ENCODE measurements around the gene SIRPD. TPM values are rescaled to one million over a fixed set of nuclear protein-coding genes. Genes with fewer than 3 reads are reported as not detected.

The SIRPD gene
- polyA plus RNA-seq, 1 donor (not counting 4 experiments of a cell fraction or from before 2014, with no cell fraction given), result not detected

GRCh38 chr20:1508574-1508973 is 48.9 kb downstream of the SIRPD start:
- no peaks in the 10 kb centered on the region for H4K20me1 ChIP-seq (ENCODE audit: control insufficient read depth, extremely low read depth, insufficient read depth, low read length)
- dilution Hi-C loops (cut with MboI; ENCODE audit: extremely low pct_ligation_motif_present, low sequenced_read_pairs), result no loop called here
- no peak for DNase-seq (ENCODE audit: low read depth, low spot score)
- no peak overlapping the region for H3K4me3 ChIP-seq (ENCODE audit: control insufficient read depth in 2 of 3, extremely low read depth in 1 of 3, insufficient read depth in 2 of 3, low read depth in 1 of 3, low read length in 3 of 3)
- no peak overlapping the region for H3K27ac ChIP-seq (ENCODE audit: control insufficient read depth, insufficient read depth, low read length)
- H3K79me2 ChIP-seq (ENCODE audit: control insufficient read depth, insufficient read depth, low read length), result no peaks in the 10 kb centered on the region
- H3K9me1 ChIP-seq (ENCODE audit: control insufficient read depth, extremely low read depth, insufficient read depth, low read length), result no peaks in the 10 kb centered on the region
- H3K9ac ChIP-seq (ENCODE audit: control insufficient read depth, extremely low read depth, insufficient read depth, low read length), result no peak overlapping the region
- TF ChIP-seq CTCF (optimal IDR thresholded peaks at IDR 0.05 in 1 of 3, IDR thresholded peaks at IDR 0.05 in 1 of 3, conservative IDR thresholded peaks at IDR 0.05 in 1 of 3; ENCODE audit: extremely low read depth in 1 of 3, insufficient read depth in 2 of 3, low read length in 3 of 3), result no peak
- TF ChIP-seq EZH2 (IDR thresholded peaks at IDR 0.05; ENCODE audit: low read length), result no peak
- peaks cover 36% of the 10 kb centered on the region for H3K4me1 ChIP-seq (ENCODE audit: control insufficient read depth, extremely low read depth, insufficient read depth, low read length)
- FAIRE-seq, result peak; percentile 9
- no peaks in the 10 kb centered on the region for H3K36me3 ChIP-seq (ENCODE audit: control insufficient read depth in 2 of 2, extremely low read depth in 1 of 2, insufficient read depth in 2 of 2, low read length in 2 of 2)
- no peak overlapping the region for H3K4me2 ChIP-seq (ENCODE audit: control insufficient read depth, extremely low read depth, insufficient read depth, low read depth, low read length)
- H2AFZ ChIP-seq (ENCODE audit: control insufficient read depth, low read length), result no peak overlapping the region
- no peaks in the 10 kb centered on the region for H3K9me3 ChIP-seq (ENCODE audit: control insufficient read depth, low read depth, low read length)
- no peaks in the 10 kb centered on the region for H3K27me3 ChIP-seq (ENCODE audit: control insufficient read depth, extremely low read depth, insufficient read depth, low read length)

- Histone ChIP-seq H3K36me3 (ENCODE audit: control insufficient read depth in 2 of 2, extremely low read depth in 1 of 2, insufficient read depth in 2 of 2, low read length in 2 of 2) (no peaks in the 10 kb centered on the region), H3K79me2 (ENCODE audit: control insufficient read depth, insufficient read depth, low read length) (no peaks in the 10 kb centered on the region), H4K20me1 (ENCODE audit: control insufficient read depth, extremely low read depth, insufficient read depth, low read length) (no peaks in the 10 kb centered on the region), H3K4me3 (ENCODE audit: control insufficient read depth in 2 of 3, extremely low read depth in 1 of 3, insufficient read depth in 2 of 3, low read depth in 1 of 3, low read length in 3 of 3) (no peak overlapping the region), H3K9ac (ENCODE audit: control insufficient read depth, extremely low read depth, insufficient read depth, low read length) (no peak overlapping the region), H3K9me3 (ENCODE audit: control insufficient read depth, low read depth, low read length) (peaks cover 2% of the 10 kb centered on the region), H2AFZ (ENCODE audit: control insufficient read depth, low read length) (no peak overlapping the region), H3K4me1 (ENCODE audit: control insufficient read depth, extremely low read depth, insufficient read depth, low read length) (peaks cover 36% of the 10 kb centered on the region), H3K27ac (ENCODE audit: control insufficient read depth, insufficient read depth, low read length) (no peak overlapping the region), H3K27me3 (ENCODE audit: control insufficient read depth, extremely low read depth, insufficient read depth, low read length) (no peaks in the 10 kb centered on the region), H3K9me1 (ENCODE audit: control insufficient read depth, extremely low read depth, insufficient read depth, low read length) (no peaks in the 10 kb centered on the region), H3K4me2 (ENCODE audit: control insufficient read depth, extremely low read depth, insufficient read depth, low read depth, low read length) (no peak overlapping the region)
- FAIRE-seq (peak; percentile 23), DNase-seq (ENCODE audit: low read depth, low spot score) (no peak)
- dilution Hi-C loops (cut with MboI; ENCODE audit: extremely low pct_ligation_motif_present, low sequenced_read_pairs), result no loop called here
- TF ChIP-seq EZH2 (IDR thresholded peaks at IDR 0.05; ENCODE audit: low read length) (no peak), CTCF (optimal IDR thresholded peaks at IDR 0.05 in 1 of 3, IDR thresholded peaks at IDR 0.05 in 1 of 3, conservative IDR thresholded peaks at IDR 0.05 in 1 of 3; ENCODE audit: extremely low read depth in 1 of 3, insufficient read depth in 2 of 3, low read length in 3 of 3) (no peak)
These were observed 50.2 kb downstream of the SIRPD start for GRCh38 chr20:1507276-1507675.
